Trophoblast cell (in vitro differentiated cells and primary cell): ENCODE results near the gene GPSM1.

Experiments used
- DNase-seq, 2 donors: peaks; one replicate each; pipeline ENCODE4 v3.0.0-alpha.2; 2016
- H2AFZ ChIP-seq: 2 replicates; pipeline ENCODE4 v1.6.1; 2013; ENCODE audit warnings: low read length, moderate library complexity, mild to moderate bottlenecking; ENCODE audit not compliant: insufficient read depth, poor library complexity
- H2AK5ac ChIP-seq: 2 replicates; pipeline ENCODE4 v1.6.1; 2013; ENCODE audit warnings: mild to moderate bottlenecking, low read length
- H2BK120ac ChIP-seq: 2 replicates; pipeline ENCODE4 v1.6.1; 2013; ENCODE audit warnings: low read length, mild to moderate bottlenecking, moderate library complexity; ENCODE audit not compliant: insufficient read depth, poor library complexity
- H2BK12ac ChIP-seq: 2 replicates; pipeline ENCODE4 v1.6.1; 2013; ENCODE audit warnings: mild to moderate bottlenecking, low read length, moderate library complexity
- H2BK5ac ChIP-seq: 2 replicates; pipeline ENCODE4 v1.6.1; 2013; ENCODE audit warnings: low read length, low read depth, moderate library complexity, mild to moderate bottlenecking; ENCODE audit not compliant: poor library complexity
- H3K14ac ChIP-seq: 2 replicates; pipeline ENCODE4 v1.6.1; 2013; ENCODE audit warnings: mild to moderate bottlenecking, low read length
- H3K18ac ChIP-seq: 2 replicates; pipeline ENCODE4 v1.6.1; 2013; ENCODE audit warnings: mild to moderate bottlenecking, low read length
- H3K23ac ChIP-seq: 2 replicates; pipeline ENCODE4 v1.6.1; 2013; ENCODE audit warnings: low read length
- H3K27ac ChIP-seq: 2 replicates; pipeline ENCODE4 v1.5.1; 2013; ENCODE audit warnings: low read depth, mild to moderate bottlenecking, inconsistent platforms, low read length, moderate library complexity
- H3K27me3 ChIP-seq: 2 replicates; pipeline ENCODE4 v1.6.1; 2013; ENCODE audit warnings: inconsistent platforms, mild to moderate bottlenecking, low read length, moderate library complexity; ENCODE audit not compliant: insufficient read depth
- H3K36me3 ChIP-seq, 2 experiments: 1 replicate in 1 of 2; 2 replicates in 1 of 2; pipeline ENCODE4 v1.6.1; 2013; ENCODE audit warnings: low read length in 2 of 2, mild to moderate bottlenecking in 2 of 2, moderate library complexity in 1 of 2; ENCODE audit not compliant: insufficient read depth in 2 of 2, control insufficient read depth in 1 of 2
- H3K4ac ChIP-seq: 2 replicates; pipeline ENCODE4 v1.6.1; 2013; ENCODE audit warnings: low read depth, mild to moderate bottlenecking, low read length, moderate library complexity
- H3K4me1 ChIP-seq, 2 experiments: 1 replicate in 1 of 2; 2 replicates in 1 of 2; pipeline ENCODE4 v1.6.1; 2013; ENCODE audit warnings: low read length in 2 of 2, mild to moderate bottlenecking in 2 of 2, moderate library complexity in 1 of 2; ENCODE audit not compliant: insufficient read depth in 2 of 2, control insufficient read depth in 1 of 2
- H3K4me2 ChIP-seq: 2 replicates; pipeline ENCODE4 v1.6.1; 2013; ENCODE audit warnings: inconsistent platforms, mild to moderate bottlenecking, low read length, moderate library complexity
- H3K4me3 ChIP-seq: 2 replicates; pipeline ENCODE4 v1.5.1; 2013; ENCODE audit warnings: mild to moderate bottlenecking, low read depth, low read length, inconsistent platforms
- H3K79me1 ChIP-seq: one replicate; pipeline ENCODE4 v1.6.1; 2013; ENCODE audit warnings: low read length
- H3K79me2 ChIP-seq: 2 replicates; pipeline ENCODE4 v1.6.1; 2013; ENCODE audit warnings: low read length, mild to moderate bottlenecking; ENCODE audit not compliant: control insufficient read depth, insufficient read depth, poor library complexity
- H3K9ac ChIP-seq: 2 replicates; pipeline ENCODE4 v1.6.1; 2013; ENCODE audit warnings: mild to moderate bottlenecking, low read length
- H3K9me3 ChIP-seq: 2 replicates; pipeline ENCODE4 v1.6.1; 2013; ENCODE audit warnings: low read depth, mild to moderate bottlenecking, control low read depth, inconsistent platforms, low read length; ENCODE audit not compliant: insufficient read depth
- H4K12ac ChIP-seq: 2 replicates; pipeline ENCODE4 v1.6.1; 2013; ENCODE audit warnings: low read depth, mild to moderate bottlenecking, low read length, moderate library complexity
- H4K8ac ChIP-seq: 2 replicates; pipeline ENCODE4 v1.6.1; 2013; ENCODE audit warnings: low read depth, mild to moderate bottlenecking, low read length, moderate library complexity
- H4K91ac ChIP-seq: one replicate; pipeline ENCODE4 v1.6.1; 2013; ENCODE audit warnings: low read depth, mild to moderate bottlenecking, low read length, moderate library complexity
- WGBS: extraction: QIAGEN DNeasy Blood & Tissue Kit; methylation state at CpG from one replicate; pipeline ENCODE4 v1.1.7; 2013; ENCODE audit warnings: missing lambda C conversion rate; ENCODE audit not compliant: insufficient read length, insufficient coverage; ENCODE audit errors: extremely low coverage; 5-methylcytosine and 5-hydroxymethylcytosine counted together

The GPSM1 gene

DNA sequence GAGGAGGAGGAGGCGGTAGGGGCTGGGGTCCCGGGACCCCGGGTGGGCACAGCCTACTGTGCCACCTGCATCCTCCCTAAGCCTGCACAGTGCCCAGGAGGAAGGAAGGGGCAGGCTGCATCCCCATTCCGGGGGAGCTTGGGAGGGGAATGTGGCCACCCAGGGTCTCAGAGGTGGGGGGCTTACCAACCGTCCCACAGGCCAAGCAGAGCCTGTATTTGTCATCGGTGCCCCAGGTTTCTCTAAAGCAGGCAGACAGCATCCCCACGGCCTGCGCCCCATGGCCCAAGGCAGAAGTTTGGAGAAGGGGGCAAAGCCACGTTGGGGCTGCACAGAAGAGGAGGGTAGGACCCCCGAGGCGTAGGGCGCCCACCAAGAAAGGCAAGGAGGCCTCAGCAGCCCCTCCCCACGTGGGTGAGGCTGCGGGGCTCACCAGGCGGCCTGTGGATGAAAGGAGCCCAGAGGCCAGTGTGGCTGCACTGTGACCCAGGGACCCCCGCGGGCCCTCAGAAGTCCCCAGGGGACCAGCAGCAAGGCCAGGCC, 507 bp upstream of the GPSM1 start:
- no peak overlapping the region for H2BK5ac ChIP-seq
- H3K4ac ChIP-seq: peak overlapping the region; percentile 34
- peak overlapping the region; percentile 40 for H3K4me2 ChIP-seq
- peak overlapping the region; percentile 31 for H3K18ac ChIP-seq
- H4K8ac ChIP-seq: peak overlapping the region; percentile 64
- peak overlapping the region; percentile 53 for H2AFZ ChIP-seq
- peaks cover 22 to 28% of the 10 kb centered on the region in 2 experiments for H3K4me1 ChIP-seq
- peak overlapping the region; percentile 28 for H2AK5ac ChIP-seq
- H3K27me3 ChIP-seq: no peaks in the 10 kb centered on the region
- H3K27ac ChIP-seq: no peak overlapping the region
- no peaks in the 10 kb centered on the region for H3K36me3 ChIP-seq
- H2BK120ac ChIP-seq: peak overlapping the region; percentile 34
- DNase-seq: no peak
- peak overlapping the region; percentile 78 for H4K91ac ChIP-seq
- peak overlapping the region; percentile 77 for H3K14ac ChIP-seq
- WGBS: no CpG with 5 or more reads among the region's 17 CpGs
- H3K4me3 ChIP-seq: no peak overlapping the region
- no peaks in the 10 kb centered on the region for H3K9me3 ChIP-seq
- peaks cover 8% of the 10 kb centered on the region for H3K79me2 ChIP-seq
- H2BK12ac ChIP-seq: peak overlapping the region; percentile 13
- H4K12ac ChIP-seq: peak overlapping the region; percentile 39
- H3K9ac ChIP-seq: no peak overlapping the region
- no peak overlapping the region for H3K23ac ChIP-seq
- H3K79me1 ChIP-seq: peaks cover 15% of the 10 kb centered on the region

GRCh38 chr9:136328011-136328621, 777 bp downstream of the GPSM1 start:
- Histone ChIP-seq H2BK120ac (peak overlapping the region; percentile 21), H2AFZ (no peak overlapping the region), H3K79me2 (peaks cover 8% of the 10 kb centered on the region), H2BK5ac (no peak overlapping the region), H3K14ac (peak overlapping the region; percentile 27), H4K91ac (peak overlapping the region; percentile 33), H3K27me3 (no peaks in the 10 kb centered on the region), H3K36me3 (peaks cover 3 to 5% of the 10 kb centered on the region in 2 experiments), H2BK12ac (no peak overlapping the region), H3K4ac (peak overlapping the region; percentile 38), H3K4me3 (peak overlapping the region; percentile 83), H3K4me1 (peaks cover 22 to 28% of the 10 kb centered on the region in 2 experiments), H2AK5ac (peak overlapping the region; percentile 70), H3K18ac (peak overlapping the region; percentile 27), H4K12ac (peak overlapping the region; percentile 29), H3K27ac (no peak overlapping the region), H3K9ac (peak overlapping the region; percentile 60), H3K4me2 (peak overlapping the region; percentile 61), H3K23ac (no peak overlapping the region), H3K9me3 (no peaks in the 10 kb centered on the region), H3K79me1 (peaks cover 15% of the 10 kb centered on the region), H4K8ac (peak overlapping the region; percentile 8)
- DNase-seq: no peak
- WGBS: no CpG with 5 or more reads among the region's 13 CpGs

DNA sequence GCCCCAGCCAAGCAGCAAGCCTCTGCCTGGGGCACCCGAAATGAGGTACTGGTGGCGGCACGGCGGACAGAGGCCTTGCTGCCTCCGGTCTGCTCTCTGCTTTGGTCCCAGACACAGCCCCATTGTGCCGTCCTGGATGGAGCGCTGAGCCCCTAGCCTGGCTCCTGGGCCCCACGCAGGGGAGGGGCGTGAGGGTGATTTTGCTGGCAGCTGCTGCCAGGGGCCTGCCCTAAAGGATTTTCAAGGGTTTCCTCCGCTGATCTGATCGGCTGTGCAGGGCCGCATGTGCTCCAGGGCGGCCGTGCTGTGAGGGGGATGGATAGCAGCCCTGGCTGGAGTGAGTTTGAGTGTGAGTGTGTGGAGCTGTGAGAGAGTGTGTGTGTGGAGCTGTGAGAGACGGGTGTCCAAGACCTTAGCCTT, 1.3 kb downstream of the GPSM1 start:
- Histone ChIP-seq H3K27me3 (no peaks in the 10 kb centered on the region), H3K18ac (peak overlapping the region; percentile 27), H3K4me2 (peak overlapping the region; percentile 61), H3K27ac (no peak overlapping the region), H2BK12ac (no peak overlapping the region), H3K36me3 (peaks cover 3 to 5% of the 10 kb centered on the region in 2 experiments), H3K4me1 (peaks cover 22 to 28% of the 10 kb centered on the region in 2 experiments), H3K23ac (no peak overlapping the region), H3K14ac (peak overlapping the region; percentile 1), H3K4ac (peak overlapping the region; percentile 7), H2AFZ (no peak overlapping the region), H3K79me2 (peaks cover 8% of the 10 kb centered on the region), H3K9me3 (no peaks in the 10 kb centered on the region), H2BK120ac (no peak overlapping the region), H2BK5ac (no peak overlapping the region), H4K91ac (peak overlapping the region; percentile 33), H3K9ac (peak overlapping the region; percentile 2), H3K79me1 (peaks cover 15% of the 10 kb centered on the region), H4K12ac (no peak overlapping the region), H3K4me3 (no peak overlapping the region), H4K8ac (no peak overlapping the region), H2AK5ac (peak overlapping the region; percentile 1)
- DNase-seq: no peak
- no CpG with 5 or more reads among the region's 15 CpGs for WGBS

DNA sequence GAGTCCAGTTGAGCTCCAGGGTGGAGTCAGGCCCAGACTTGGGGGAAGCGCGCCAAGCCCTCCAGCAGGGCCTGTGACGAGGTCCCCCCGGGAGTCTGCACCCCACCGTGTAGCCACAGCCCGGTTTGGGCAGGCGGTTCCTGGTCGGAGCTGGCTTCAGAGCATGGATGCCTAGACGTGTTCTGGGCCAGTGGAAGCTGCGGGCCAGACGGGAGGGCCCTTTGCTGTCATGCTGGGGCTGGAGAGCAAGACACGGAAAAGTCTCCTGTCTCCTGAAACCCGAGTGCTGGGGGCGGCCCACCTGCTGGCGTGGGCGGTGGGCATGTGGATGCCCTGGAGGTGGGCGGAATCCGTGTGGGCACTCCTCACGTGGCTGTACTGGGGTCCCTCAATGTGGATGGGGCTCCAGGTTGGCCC, 1.9 kb downstream of the GPSM1 start:
- H2AFZ ChIP-seq: no peak overlapping the region
- peaks cover 5 to 6% of the 10 kb centered on the region in 2 experiments for H3K36me3 ChIP-seq
- no peak overlapping the region for H3K4me2 ChIP-seq
- no peak overlapping the region for H3K14ac ChIP-seq
- no peaks in the 10 kb centered on the region for H3K9me3 ChIP-seq
- no peaks in the 10 kb centered on the region for H3K27me3 ChIP-seq
- no peak overlapping the region for H4K91ac ChIP-seq
- no peak overlapping the region for H2AK5ac ChIP-seq
- H3K79me1 ChIP-seq: peaks cover 15% of the 10 kb centered on the region
- no peak overlapping the region for H4K8ac ChIP-seq
- H3K18ac ChIP-seq: no peak overlapping the region
- H2BK120ac ChIP-seq: no peak overlapping the region
- no peak overlapping the region for H3K9ac ChIP-seq
- no peak overlapping the region for H3K23ac ChIP-seq
- peaks cover 8% of the 10 kb centered on the region for H3K79me2 ChIP-seq
- no peak for DNase-seq
- no peak overlapping the region for H2BK12ac ChIP-seq
- H2BK5ac ChIP-seq: no peak overlapping the region
- no peak overlapping the region for H4K12ac ChIP-seq
- no peak overlapping the region for H3K27ac ChIP-seq
- H3K4ac ChIP-seq: no peak overlapping the region
- WGBS: no CpG with 5 or more reads among the region's 19 CpGs
- H3K4me1 ChIP-seq: peaks cover 22 to 28% of the 10 kb centered on the region in 2 experiments
- no peak overlapping the region for H3K4me3 ChIP-seq
